A549 (cell line): Measurements from ENCODE around the gene UBASH3B. TPM values are rescaled to one million over a fixed set of nuclear protein-coding genes. Genes with fewer than 3 reads are reported as not detected.

Experiments used
- ATAC-seq, 2 experiments: fragments of 200-7000 bp in 1 of 2; fragments of >200 bp in 1 of 2; cut with Nextera tagmentation in 1 of 2; cut with Tn5 transposase in 1 of 2; 3 replicates each; pipeline versions ENCODE4 v1.8.0 to v1.9.1; 2018 to 2020; ENCODE audit warnings: mild to moderate bottlenecking in 1 of 2, moderate library complexity in 1 of 2
- CTCF ChIA-PET: fragments of 300-600 bp; sonication (Branson Sonifier 250); formaldehyde crosslinking; extraction: SDS; loops from one replicate; lab custom pipeline; 2021; ENCODE audit warnings: antibody characterized with exemption, inconsistent platforms; lab: Yijun Ruan, JAX
- POLR2A ChIA-PET: fragments of 350-600 bp; formaldehyde crosslinking; extraction: SDS; loops from one replicate; lab custom pipeline; 2021; ENCODE audit warnings: antibody characterized with exemption, inconsistent platforms; lab: Yijun Ruan, JAX
- DNase-seq, 2 experiments: peaks; one replicate each; pipeline versions ENCODE4 v3.0.0 to v3.0.0-alpha.2; 2011 to 2016; ENCODE audit warnings: low read depth in 1 of 2, low spot score in 1 of 2
- FAIRE-seq: peaks from 2 replicates; lab custom pipeline; 2011; peaks lifted over from hg19 to GRCh38; lab: Jason Lieb, UNC
- H3K27ac ChIP-seq, 2 experiments: fragments of >200 bp; sonication (Bioruptor Twin); formaldehyde crosslinking; 3 replicates each; pipeline ENCODE4 v1.5.1; 2016 to 2017
- H3K4me1 ChIP-seq: fragments of >200 bp; sonication (Bioruptor Twin); formaldehyde crosslinking; 3 replicates; pipeline ENCODE4 v1.6.1; 2016
- H3K4me2 ChIP-seq: fragments of >200 bp; sonication (Bioruptor Twin); formaldehyde crosslinking; 3 replicates; pipeline ENCODE4 v1.6.1; 2016
- H3K4me3 ChIP-seq: fragments of >200 bp; sonication (Bioruptor Twin); formaldehyde crosslinking; 3 replicates; pipeline ENCODE4 v1.5.1; 2016
- H3K9me3 ChIP-seq: fragments of >200 bp; sonication (Bioruptor Twin); formaldehyde crosslinking; 3 replicates; pipeline ENCODE4 v1.6.1; 2016
- BHLHE40 ChIP-seq: IDR thresholded peaks from 2 replicates; pipeline ENCODE4 v1.6.1; 2012; ENCODE audit warnings: low read depth, low read length, inconsistent platforms
- CBX2 ChIP-seq: fragments of 200-600 bp; sonication (generic); IDR thresholded peaks from 2 replicates; pipeline ENCODE4 v1.6.1; 2016; ENCODE audit warnings: low read depth, mild to moderate bottlenecking, borderline replicate concordance
- CBX8 ChIP-seq: fragments of 200-600 bp; sonication (generic); IDR thresholded peaks from 2 replicates; pipeline ENCODE4 v1.6.1; 2016
- CHD2 ChIP-seq: fragments of 150-350 bp; IDR thresholded peaks from 2 replicates; pipeline ENCODE4 v1.6.1; 2014; ENCODE audit warnings: low read length; ENCODE audit not compliant: partially characterized antibody
- CTCF ChIP-seq: fragments of >200 bp; sonication (Bioruptor Twin); formaldehyde crosslinking; IDR thresholded peaks from 3 replicates; pipeline ENCODE4 v1.5.1; 2016
- FOSB ChIP-seq: fragments of 250-450 bp; sonication (Bioruptor Pico); IDR thresholded peaks from 2 replicates; pipeline ENCODE4 v1.5.0; 2020; ENCODE audit warnings: mild to moderate bottlenecking, moderate library complexity
- GATA3 ChIP-seq: IDR thresholded peaks from 2 replicates; pipeline ENCODE4 v1.6.1; 2012; ENCODE audit warnings: borderline replicate concordance
- HDAC2 ChIP-seq: fragments of 200-600 bp; sonication (generic); IDR thresholded peaks from 2 replicates; pipeline ENCODE4 v1.6.1; 2016
- HOXB13 ChIP-seq: fragments of 250-450 bp; sonication (Bioruptor Pico); IDR thresholded peaks from 2 replicates; pipeline ENCODE4 v1.5.0; 2020; ENCODE audit warnings: low read depth, mild to moderate bottlenecking, moderate library complexity
- KDM1A ChIP-seq: fragments of 200-600 bp; sonication (generic); IDR thresholded peaks from 2 replicates; pipeline ENCODE4 v1.6.1; 2016; ENCODE audit warnings: low read depth, mild to moderate bottlenecking
- KDM5A ChIP-seq: fragments of 200-600 bp; sonication (generic); IDR thresholded peaks from 2 replicates; pipeline ENCODE4 v1.6.1; 2016; ENCODE audit warnings: antibody characterized with exemption, mild to moderate bottlenecking
- MAFK ChIP-seq: fragments of 450-650 bp; IDR thresholded peaks from 2 replicates; pipeline ENCODE4 v1.6.1; 2014; ENCODE audit not compliant: partially characterized antibody
- MAZ ChIP-seq: fragments of 150-350 bp; IDR thresholded peaks from 2 replicates; pipeline ENCODE4 v1.6.1; 2014; ENCODE audit warnings: antibody characterized with exemption, low read depth, low read length, borderline replicate concordance
- NFE2L2 ChIP-seq: fragments of 150-350 bp; conservative IDR thresholded peaks from 2 replicates; pipeline ENCODE4 v1.6.1; 2014; ENCODE audit warnings: low read length
- NPAS2 ChIP-seq: fragments of 250-450 bp; sonication (Bioruptor Pico); IDR thresholded peaks from 2 replicates; pipeline ENCODE4 v1.8.0; 2022; ENCODE audit warnings: mild to moderate bottlenecking, moderate library complexity, borderline replicate concordance
- PHF8 ChIP-seq: fragments of 200-600 bp; sonication (generic); IDR thresholded peaks from 2 replicates; pipeline ENCODE4 v1.6.1; 2016; ENCODE audit warnings: low read depth, mild to moderate bottlenecking, antibody characterized with exemption, moderate library complexity, borderline replicate concordance
- RCOR1 ChIP-seq: fragments of 150-350 bp; IDR thresholded peaks from 2 replicates; pipeline ENCODE4 v1.6.1; 2014; ENCODE audit warnings: antibody characterized with exemption, low read length, low read depth
- RFX5 ChIP-seq: fragments of 450-650 bp; IDR thresholded peaks from 2 replicates; pipeline ENCODE4 v1.7.1; 2014; ENCODE audit warnings: antibody characterized with exemption, mild to moderate bottlenecking, moderate library complexity
- SMC3 ChIP-seq: fragments of >200 bp; sonication (Bioruptor Twin); formaldehyde crosslinking; IDR thresholded peaks from 3 replicates; pipeline ENCODE4 v1.6.1; 2018; ENCODE audit warnings: inconsistent platforms
- ZNF302 ChIP-seq: fragments of 250-450 bp; sonication (Bioruptor Pico); IDR thresholded peaks from 2 replicates; pipeline ENCODE4 v1.9.0; 2021; ENCODE audit warnings: inconsistent platforms, mild to moderate bottlenecking, moderate library complexity
- WGBS: methylation state at CpG from one replicate; pipeline ENCODE4 v1.1.6; 2017; ENCODE audit errors: missing lambda C conversion rate; 5-methylcytosine and 5-hydroxymethylcytosine counted together
- polyA plus RNA-seq, 4 experiments: library from polyadenylated mRNA; depleted of rRNA in 3 of 4; stranded (reverse); fragments of >200 nt; fragmentation: RNase III in 1 of 4; extraction: RNeasy Plus Mini Kit Qiagen cat#74134 plus additional on column Dnase treatment in 1 of 4; gene quantifications; 2 replicates in 3 of 4; 3 replicates in 1 of 4; pipeline ENCODE4 v1.2.3, GENCODE V29; 2011 to 2017
- TF ChIP-seq, protein P1 (sequence below): fragments of 250-450 bp; sonication (Bioruptor Pico); IDR thresholded peaks from 2 replicates; pipeline ENCODE4 v1.5.0; 2020; ENCODE audit warnings: low read depth, mild to moderate bottlenecking, moderate library complexity
- TF ChIP-seq, protein P2 (sequence below): fragments of 200-600 bp; sonication (generic); IDR thresholded peaks from 2 replicates; pipeline ENCODE4 v1.6.1; 2016; ENCODE audit warnings: antibody characterized with exemption, mild to moderate bottlenecking, moderate library complexity
- TF ChIP-seq, protein P3 (sequence below): fragments of 450-650 bp; IDR thresholded peaks from 2 replicates; pipeline ENCODE4 v1.6.1; 2014; ENCODE audit warnings: antibody characterized with exemption
- TF ChIP-seq, protein P4 (sequence below): IDR thresholded peaks from 2 replicates; pipeline ENCODE4 v1.6.1; 2012
- TF ChIP-seq, protein P5 (sequence below): IDR thresholded peaks from 2 replicates; pipeline ENCODE4 v1.6.1; 2012; ENCODE audit warnings: low read depth, borderline replicate concordance

UBASH3B gene
- polyA plus RNA-seq, 2 of the 4 experiments (the other 2 are of a cell fraction): 33.4 to 43.0 TPM

DNA sequence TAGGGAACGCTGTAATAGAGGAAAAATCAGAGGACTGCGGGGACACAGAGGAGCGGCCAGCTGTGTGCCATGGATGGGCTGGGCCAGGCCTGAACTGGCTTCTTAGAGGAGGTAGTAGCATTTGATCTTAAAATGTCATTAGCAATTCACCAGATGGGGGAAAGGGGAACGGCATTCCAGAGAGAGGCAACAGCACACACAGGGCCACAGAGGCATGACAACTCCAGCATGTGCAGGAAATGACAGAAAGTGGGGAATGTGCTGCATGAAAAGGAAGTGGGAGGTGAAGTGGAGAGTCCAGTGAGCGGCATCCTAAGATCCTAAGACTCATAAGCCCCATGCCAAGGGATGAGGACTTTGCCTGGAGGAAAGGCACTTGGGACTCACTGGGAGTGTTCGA lies 69.0 kb downstream of the UBASH3B start:
- no peak for DNase-seq
- no peaks in the 10 kb centered on the region for H3K9me3 ChIP-seq
- H3K4me2 ChIP-seq: no peak overlapping the region
- CTCF ChIA-PET: interaction anchor here (0.8 kb wide), 1 partner anchor 12 kb away, joined by 3 read pairs; no protein-coding TSS in a partner anchor
- no peak for ATAC-seq
- FAIRE-seq: no peak
- H3K4me3 ChIP-seq: no peak overlapping the region
- TF ChIP-seq PHF8: no peak
- TF ChIP-seq KDM5A: no peak
- TF ChIP-seq, protein P1, sequence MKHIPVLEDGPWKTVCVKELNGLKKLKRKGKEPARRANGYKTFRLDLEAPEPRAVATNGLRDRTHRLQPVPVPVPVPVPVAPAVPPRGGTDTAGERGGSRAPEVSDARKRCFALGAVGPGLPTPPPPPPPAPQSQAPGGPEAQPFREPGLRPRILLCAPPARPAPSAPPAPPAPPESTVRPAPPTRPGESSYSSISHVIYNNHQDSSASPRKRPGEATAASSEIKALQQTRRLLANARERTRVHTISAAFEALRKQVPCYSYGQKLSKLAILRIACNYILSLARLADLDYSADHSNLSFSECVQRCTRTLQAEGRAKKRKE (CRISPR knock-in tag): no peak
- TF ChIP-seq MAFK: no peak
- TF ChIP-seq CTCF: no peak
- TF ChIP-seq CHD2: no peak
- TF ChIP-seq, all 56 proteins: peak for 0
- POLR2A ChIA-PET: no interaction called here
- H3K27ac ChIP-seq: peak overlapping the region in 1 of 2 experiments; percentile 36; a peak in 2 of 6 replicates
- peaks cover 68% of the 10 kb centered on the region for H3K4me1 ChIP-seq
- WGBS: 78% methylated on average over 6 of the region's 6 CpGs

DNA sequence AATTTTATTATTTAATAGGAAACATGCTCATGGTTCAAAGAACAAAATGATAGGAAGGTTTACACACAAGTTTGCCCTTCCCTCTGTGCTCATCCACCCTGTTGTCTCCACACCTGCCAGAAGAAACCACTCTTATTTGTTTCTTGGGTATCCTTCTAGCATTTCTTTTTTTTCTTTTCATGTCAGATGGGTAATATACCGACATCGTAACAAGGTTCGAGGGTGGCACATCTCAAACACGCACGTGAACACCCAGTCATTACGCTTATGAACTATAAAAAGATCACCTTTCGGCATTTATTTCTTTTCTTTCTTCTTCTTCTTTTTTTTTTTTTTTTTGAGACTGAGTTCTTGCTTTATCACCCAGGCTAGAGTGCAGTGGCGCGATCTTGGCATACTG lies 70.5 kb downstream of the UBASH3B start:
- CTCF ChIA-PET: interaction anchor here (1.0 to 1.6 kb wide), 2 partner anchors 10 to 93 kb away, joined by 3 to 5 read pairs; no protein-coding TSS in a partner anchor
- DNase-seq: no peak
- H3K4me3 ChIP-seq: no peak overlapping the region
- no peak for TF ChIP-seq ZNF302
- no peak for TF ChIP-seq FOSB
- TF ChIP-seq NPAS2 (CRISPR knock-in tag): no peak
- no peak for TF ChIP-seq MAZ
- TF ChIP-seq RCOR1: no peak
- TF ChIP-seq, protein P2, sequence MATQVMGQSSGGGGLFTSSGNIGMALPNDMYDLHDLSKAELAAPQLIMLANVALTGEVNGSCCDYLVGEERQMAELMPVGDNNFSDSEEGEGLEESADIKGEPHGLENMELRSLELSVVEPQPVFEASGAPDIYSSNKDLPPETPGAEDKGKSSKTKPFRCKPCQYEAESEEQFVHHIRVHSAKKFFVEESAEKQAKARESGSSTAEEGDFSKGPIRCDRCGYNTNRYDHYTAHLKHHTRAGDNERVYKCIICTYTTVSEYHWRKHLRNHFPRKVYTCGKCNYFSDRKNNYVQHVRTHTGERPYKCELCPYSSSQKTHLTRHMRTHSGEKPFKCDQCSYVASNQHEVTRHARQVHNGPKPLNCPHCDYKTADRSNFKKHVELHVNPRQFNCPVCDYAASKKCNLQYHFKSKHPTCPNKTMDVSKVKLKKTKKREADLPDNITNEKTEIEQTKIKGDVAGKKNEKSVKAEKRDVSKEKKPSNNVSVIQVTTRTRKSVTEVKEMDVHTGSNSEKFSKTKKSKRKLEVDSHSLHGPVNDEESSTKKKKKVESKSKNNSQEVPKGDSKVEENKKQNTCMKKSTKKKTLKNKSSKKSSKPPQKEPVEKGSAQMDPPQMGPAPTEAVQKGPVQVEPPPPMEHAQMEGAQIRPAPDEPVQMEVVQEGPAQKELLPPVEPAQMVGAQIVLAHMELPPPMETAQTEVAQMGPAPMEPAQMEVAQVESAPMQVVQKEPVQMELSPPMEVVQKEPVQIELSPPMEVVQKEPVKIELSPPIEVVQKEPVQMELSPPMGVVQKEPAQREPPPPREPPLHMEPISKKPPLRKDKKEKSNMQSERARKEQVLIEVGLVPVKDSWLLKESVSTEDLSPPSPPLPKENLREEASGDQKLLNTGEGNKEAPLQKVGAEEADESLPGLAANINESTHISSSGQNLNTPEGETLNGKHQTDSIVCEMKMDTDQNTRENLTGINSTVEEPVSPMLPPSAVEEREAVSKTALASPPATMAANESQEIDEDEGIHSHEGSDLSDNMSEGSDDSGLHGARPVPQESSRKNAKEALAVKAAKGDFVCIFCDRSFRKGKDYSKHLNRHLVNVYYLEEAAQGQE: no peak
- TF ChIP-seq GATA3: no peak
- TF ChIP-seq, protein P3, sequence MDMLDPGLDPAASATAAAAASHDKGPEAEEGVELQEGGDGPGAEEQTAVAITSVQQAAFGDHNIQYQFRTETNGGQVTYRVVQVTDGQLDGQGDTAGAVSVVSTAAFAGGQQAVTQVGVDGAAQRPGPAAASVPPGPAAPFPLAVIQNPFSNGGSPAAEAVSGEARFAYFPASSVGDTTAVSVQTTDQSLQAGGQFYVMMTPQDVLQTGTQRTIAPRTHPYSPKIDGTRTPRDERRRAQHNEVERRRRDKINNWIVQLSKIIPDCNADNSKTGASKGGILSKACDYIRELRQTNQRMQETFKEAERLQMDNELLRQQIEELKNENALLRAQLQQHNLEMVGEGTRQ: no peak
- TF ChIP-seq HOXB13 (CRISPR knock-in tag): no peak
- no peak for TF ChIP-seq KDM1A
- TF ChIP-seq RFX5: no peak
- TF ChIP-seq, protein P4, sequence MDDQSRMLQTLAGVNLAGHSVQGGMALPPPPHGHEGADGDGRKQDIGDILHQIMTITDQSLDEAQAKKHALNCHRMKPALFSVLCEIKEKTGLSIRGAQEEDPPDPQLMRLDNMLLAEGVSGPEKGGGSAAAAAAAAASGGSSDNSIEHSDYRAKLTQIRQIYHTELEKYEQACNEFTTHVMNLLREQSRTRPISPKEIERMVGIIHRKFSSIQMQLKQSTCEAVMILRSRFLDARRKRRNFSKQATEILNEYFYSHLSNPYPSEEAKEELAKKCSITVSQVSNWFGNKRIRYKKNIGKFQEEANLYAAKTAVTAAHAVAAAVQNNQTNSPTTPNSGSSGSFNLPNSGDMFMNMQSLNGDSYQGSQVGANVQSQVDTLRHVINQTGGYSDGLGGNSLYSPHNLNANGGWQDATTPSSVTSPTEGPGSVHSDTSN: no peak
- TF ChIP-seq NFE2L2: no peak
- TF ChIP-seq BHLHE40: no peak
- no peak for TF ChIP-seq SMC3
- TF ChIP-seq HDAC2: no peak
- no peak for TF ChIP-seq CBX2
- no peak for TF ChIP-seq CBX8
- TF ChIP-seq, protein P5, sequence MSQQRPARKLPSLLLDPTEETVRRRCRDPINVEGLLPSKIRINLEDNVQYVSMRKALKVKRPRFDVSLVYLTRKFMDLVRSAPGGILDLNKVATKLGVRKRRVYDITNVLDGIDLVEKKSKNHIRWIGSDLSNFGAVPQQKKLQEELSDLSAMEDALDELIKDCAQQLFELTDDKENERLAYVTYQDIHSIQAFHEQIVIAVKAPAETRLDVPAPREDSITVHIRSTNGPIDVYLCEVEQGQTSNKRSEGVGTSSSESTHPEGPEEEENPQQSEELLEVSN: no peak
- TF ChIP-seq, all 56 proteins: peak for 0
- POLR2A ChIA-PET: no interaction called here
- Histone ChIP-seq H3K27ac (no peak overlapping the region), H3K9me3 (no peaks in the 10 kb centered on the region), H3K4me1 (peaks cover 67% of the 10 kb centered on the region), H3K4me2 (no peak overlapping the region)
- WGBS: 93% methylated on average over 9 of the region's 9 CpGs
- FAIRE-seq: no peak
- ATAC-seq: no peak
